Ascending aorta (tissue), 2 donors: ENCODE measurements around the gene MRPL2. TPM values are rescaled to one million over a fixed set of nuclear protein-coding genes. Genes with fewer than 3 reads are reported as not detected.

Experiments used
- DNase-seq, 2 donors: peaks; one replicate each; pipeline ENCODE4 v3.0.0-alpha.2; 2019; ENCODE audit warnings: low spot score in 2 of 2
- H3K27ac ChIP-seq, 2 donors: fragments of 200-600 bp; sonication (generic); one replicate each; pipeline ENCODE4 v1.5.1; 2016 to 2017; ENCODE audit warnings: mild to moderate bottlenecking in 1 of 2
- H3K27me3 ChIP-seq: fragments of 200-600 bp; sonication (generic); one replicate; pipeline ENCODE4 v1.5.1; 2017
- H3K36me3 ChIP-seq, 2 donors: fragments of 200-600 bp; sonication (generic); one replicate each; pipeline ENCODE4 v1.5.1; 2016
- H3K4me1 ChIP-seq, 2 donors: fragments of 200-600 bp; sonication (generic); one replicate each; pipeline ENCODE4 v1.5.1; 2016 to 2017; ENCODE audit warnings: mild to moderate bottlenecking in 1 of 2
- H3K4me3 ChIP-seq, 2 donors: fragments of 200-600 bp; sonication (generic); one replicate each; pipeline ENCODE4 v1.5.1; 2016 to 2017; ENCODE audit warnings: mild to moderate bottlenecking in 1 of 2
- H3K9me3 ChIP-seq, 2 donors: fragments of 200-600 bp; sonication (generic); one replicate each; pipeline ENCODE4 v1.5.1; 2016
- CTCF ChIP-seq, 3 experiments: fragments of 200-600 bp in 2 of 3; fragments of 450-650 bp in 1 of 3; sonication (generic) in 2 of 3; IDR thresholded peaks; one replicate each; pipeline ENCODE4 v1.5.1; 2016 to 2019; ENCODE audit warnings: antibody characterized with exemption in 3 of 3, mild to moderate bottlenecking in 1 of 3, moderate library complexity in 1 of 3
- intact Hi-C: fragments of 100-400 bp; cut with DNase I; formaldehyde crosslinking; loops from one replicate; pipeline ENCODE4 v1.15.1; 2023
- total RNA-seq: library from RNA; depleted of rRNA; stranded (reverse); fragments of >200 nt; gene quantifications from one replicate; pipeline ENCODE4 v1.1.0, GENCODE V29; 2016

The MRPL2 gene
- total RNA-seq, 1 donor from 2014 or later = 42.3 TPM

- H3K9me3 ChIP-seq = no peaks in the 10 kb centered on the region
- DNase-seq = no peak
- peaks cover 0 to 5% of the 10 kb centered on the region in 2 donors for H3K4me1 ChIP-seq
- peaks cover 4% of the 10 kb centered on the region for H3K27me3 ChIP-seq
- no peak overlapping the region for H3K4me3 ChIP-seq
- intact Hi-C loops = no loop called here
- no peak for TF ChIP-seq CTCF (IDR thresholded peaks at IDR 0.05)
- H3K36me3 ChIP-seq = peaks cover 0 to 8% of the 10 kb centered on the region in 2 donors
- no peak overlapping the region for H3K27ac ChIP-seq
Observed at GRCh38 chr6:43078691-43079090, 19.5 kb upstream of the MRPL2 start.

DNA sequence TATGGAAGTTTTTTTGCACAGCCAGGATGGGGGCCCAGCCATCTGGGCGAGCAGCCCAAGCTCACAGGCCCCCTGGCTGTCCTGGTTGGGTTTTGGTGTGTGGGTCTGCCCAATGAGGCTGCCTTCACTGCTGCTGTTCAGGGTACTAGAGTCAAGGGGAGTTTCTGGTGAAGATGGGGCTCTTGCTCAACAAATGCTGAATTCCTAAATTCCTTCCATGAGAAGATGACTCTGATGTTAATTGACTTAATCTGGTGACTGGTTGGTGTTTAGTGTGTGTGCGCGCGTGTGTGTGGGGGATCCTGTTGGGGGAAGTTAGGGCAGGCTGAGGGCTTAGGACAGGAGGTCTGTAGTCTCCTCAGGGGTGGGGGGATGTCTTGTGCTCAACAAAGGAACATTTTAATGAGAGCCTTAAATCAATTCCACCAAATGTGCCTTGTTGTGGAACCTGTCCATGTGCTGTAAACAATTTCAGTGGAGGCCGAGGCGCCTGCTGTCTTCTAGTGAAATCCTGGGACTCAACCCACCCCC, 18.8 kb upstream of the MRPL2 start:
- Histone ChIP-seq H3K27me3 (peaks cover 4% of the 10 kb centered on the region), H3K36me3 (peaks cover 0 to 13% of the 10 kb centered on the region in 2 donors), H3K4me1 (peaks cover 0 to 5% of the 10 kb centered on the region in 2 donors), H3K9me3 (no peaks in the 10 kb centered on the region), H3K4me3 (no peak overlapping the region), H3K27ac (no peak overlapping the region)
- no peak for TF ChIP-seq CTCF (IDR thresholded peaks at IDR 0.05)
- no peak for DNase-seq
- intact Hi-C loops = no loop called here

GRCh38 chr6:43077333-43077809, 18.1 kb upstream of the MRPL2 start:
- intact Hi-C loops = no loop called here
- H3K27ac ChIP-seq = no peak overlapping the region

GRCh38 chr6:43076464-43077332, 17.5 kb upstream of the MRPL2 start:
- TF ChIP-seq CTCF (IDR thresholded peaks at IDR 0.05) = no peak
- no peak for DNase-seq
- Histone ChIP-seq H3K27ac (no peak overlapping the region), H3K4me3 (peak overlapping the region; percentile 55 to 59), H3K9me3 (no peaks in the 10 kb centered on the region), H3K27me3 (peaks cover 4% of the 10 kb centered on the region), H3K4me1 (peaks cover 0 to 5% of the 10 kb centered on the region in 2 donors), H3K36me3 (peaks cover 8 to 27% of the 10 kb centered on the region in 2 donors)
- intact Hi-C loops = no loop called here

More at GRCh38 chr6:43077333-43077809, 18.1 kb upstream of the MRPL2 start:
- Histone ChIP-seq H3K9me3 (no peaks in the 10 kb centered on the region), H3K4me3 (peak overlapping the region; percentile 55 to 59), H3K27me3 (peaks cover 4% of the 10 kb centered on the region), H3K4me1 (peaks cover 0 to 5% of the 10 kb centered on the region in 2 donors), H3K36me3 (peaks cover under 1 to 20% of the 10 kb centered on the region in 2 donors)
- no peak for TF ChIP-seq CTCF (IDR thresholded peaks at IDR 0.05)
- DNase-seq = no peak

DNA sequence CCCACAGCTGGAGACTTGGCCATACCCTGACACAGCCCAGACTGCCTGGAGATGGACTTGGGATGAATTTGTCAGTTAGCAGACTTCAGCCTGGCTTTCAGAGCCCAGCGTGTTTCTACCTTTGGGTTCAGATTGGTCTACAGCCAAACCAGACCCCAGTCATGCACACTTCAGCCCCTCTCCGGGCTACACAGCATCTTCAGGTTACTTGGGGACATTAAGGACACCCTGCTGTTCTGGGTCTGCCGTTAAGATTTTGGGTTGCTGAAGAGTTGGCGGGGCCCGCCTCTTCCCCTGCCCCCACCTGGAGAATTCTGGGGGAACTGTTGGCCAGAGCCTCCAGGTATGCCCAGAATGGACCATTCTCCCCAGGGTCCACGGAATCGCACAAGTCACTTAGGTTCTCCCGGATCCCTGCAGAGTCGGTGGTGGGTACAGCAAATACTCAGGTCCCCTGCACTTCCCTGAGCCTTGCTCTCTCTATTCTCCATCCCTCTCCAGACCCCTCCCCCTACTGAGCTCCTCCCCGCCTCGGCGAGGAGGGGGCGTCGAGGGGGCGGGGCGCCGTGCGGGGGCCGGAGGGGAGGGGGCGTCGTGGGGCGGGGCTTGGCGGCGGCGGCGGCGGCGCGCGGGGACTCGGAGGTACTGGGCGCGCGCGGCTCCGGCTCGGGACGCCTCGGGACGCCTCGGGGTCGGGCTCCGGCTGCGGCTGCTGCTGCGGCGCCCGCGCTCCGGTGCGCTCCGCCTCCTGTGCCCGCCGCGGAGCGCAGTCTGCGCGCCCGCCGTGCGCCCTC, 16.6 kb upstream of the MRPL2 start, which contains the start of gene PTK7:
Gene PTK7 (plus strand): TSS at position 645 of the 794 bp plus-strand sequence. CDS start 175 bp downstream, outside the sequence.
- Histone ChIP-seq H3K27me3 (peaks cover 4% of the 10 kb centered on the region), H3K27ac (no peak within 1 kb of the TSS), H3K9me3 (no peaks in the 10 kb centered on the region), H3K4me1 (peaks cover 0 to 5% of the 10 kb centered on the region in 2 donors), H3K36me3 (peaks cover 15 to 35% of the 10 kb centered on the region in 2 donors), H3K4me3 (peak within 1 kb of the TSS; percentile 55 to 59)
- DNase-seq = no peak
- intact Hi-C loops = no loop called here
- TF ChIP-seq CTCF (IDR thresholded peaks at IDR 0.05) = no peak
